Choroid plexus epithelial cell (primary cell): ENCODE results near the gene BBS7.

Source experiments
- DNase-seq: peaks from one replicate; pipeline ENCODE4 v3.0.0-alpha.2; 2010; ENCODE audit warnings: low read depth
- H3K4me3 ChIP-seq: 2 replicates; pipeline ENCODE4 v1.5.1; 2011; ENCODE audit warnings: low read depth, mild to moderate bottlenecking, control low read depth, low read length, moderate library complexity
- TF ChIP-seq, protein P1 (sequence below): conservative IDR thresholded peaks from 2 replicates; pipeline ENCODE4 v1.5.1; 2011; ENCODE audit warnings: low read depth, mild to moderate bottlenecking, control low read depth, inconsistent platforms, low read length, moderate library complexity

Gene BBS7

GRCh38 chr4:121778991-121779628 lies 91.2 kb downstream of the BBS7 start:
- TF ChIP-seq, protein P1, sequence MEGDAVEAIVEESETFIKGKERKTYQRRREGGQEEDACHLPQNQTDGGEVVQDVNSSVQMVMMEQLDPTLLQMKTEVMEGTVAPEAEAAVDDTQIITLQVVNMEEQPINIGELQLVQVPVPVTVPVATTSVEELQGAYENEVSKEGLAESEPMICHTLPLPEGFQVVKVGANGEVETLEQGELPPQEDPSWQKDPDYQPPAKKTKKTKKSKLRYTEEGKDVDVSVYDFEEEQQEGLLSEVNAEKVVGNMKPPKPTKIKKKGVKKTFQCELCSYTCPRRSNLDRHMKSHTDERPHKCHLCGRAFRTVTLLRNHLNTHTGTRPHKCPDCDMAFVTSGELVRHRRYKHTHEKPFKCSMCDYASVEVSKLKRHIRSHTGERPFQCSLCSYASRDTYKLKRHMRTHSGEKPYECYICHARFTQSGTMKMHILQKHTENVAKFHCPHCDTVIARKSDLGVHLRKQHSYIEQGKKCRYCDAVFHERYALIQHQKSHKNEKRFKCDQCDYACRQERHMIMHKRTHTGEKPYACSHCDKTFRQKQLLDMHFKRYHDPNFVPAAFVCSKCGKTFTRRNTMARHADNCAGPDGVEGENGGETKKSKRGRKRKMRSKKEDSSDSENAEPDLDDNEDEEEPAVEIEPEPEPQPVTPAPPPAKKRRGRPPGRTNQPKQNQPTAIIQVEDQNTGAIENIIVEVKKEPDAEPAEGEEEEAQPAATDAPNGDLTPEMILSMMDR, result no peak
- no peak overlapping the region for H3K4me3 ChIP-seq
- DNase-seq, result no peak

- TF ChIP-seq, protein P1, result no peak
- no peak for DNase-seq
- no peak overlapping the region for H3K4me3 ChIP-seq
Observed at GRCh38 chr4:121777625-121778024, 92.6 kb downstream of the BBS7 start.

DNA sequence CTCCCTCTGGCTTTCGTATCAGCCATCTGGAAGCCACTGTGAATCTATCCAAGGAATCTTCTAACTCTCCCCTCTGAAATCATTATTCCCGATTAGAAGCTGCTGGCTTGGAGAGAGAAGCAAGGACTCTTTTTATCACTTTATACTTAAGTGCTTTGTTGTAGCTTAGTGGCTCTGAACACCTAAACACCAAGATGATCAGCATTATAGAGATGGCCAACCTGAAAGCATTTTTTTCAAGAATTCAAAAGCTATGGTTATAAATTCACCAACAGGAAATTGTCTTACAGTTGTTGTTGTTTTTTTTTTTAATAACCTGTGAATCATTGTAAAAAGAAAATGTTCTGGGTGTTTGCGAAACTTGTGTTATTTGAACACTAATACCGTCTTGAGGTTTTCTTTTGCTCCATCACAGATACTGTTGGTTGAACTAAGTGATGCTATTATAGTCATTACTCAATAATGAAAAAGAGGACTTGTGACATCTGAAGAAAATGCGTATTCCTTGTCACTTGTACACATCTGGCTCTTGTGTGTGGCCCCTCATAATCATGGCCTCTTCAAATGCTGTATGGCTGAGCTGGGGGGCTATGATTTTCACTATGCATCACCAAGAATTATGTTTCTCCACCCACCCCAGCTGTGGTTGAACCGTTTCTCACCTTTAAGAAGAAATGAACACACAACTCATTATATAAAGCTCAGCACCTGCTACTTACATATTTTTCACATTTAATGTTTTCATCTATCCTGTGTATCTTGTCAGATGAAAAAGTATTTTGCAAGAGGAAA lies 93.5 kb downstream of the BBS7 start:
- TF ChIP-seq, protein P1, result no peak
- H3K4me3 ChIP-seq, result no peak overlapping the region
- no peak for DNase-seq
